ENCODE measurements around the gene SNRNP48. TPM values are rescaled to one million over a fixed set of nuclear protein-coding genes. Genes with fewer than 3 reads are reported as not detected.

Gene SNRNP48
- total RNA-seq, 1 experiment from 2014 or later, result 7.7 TPM

DNA sequence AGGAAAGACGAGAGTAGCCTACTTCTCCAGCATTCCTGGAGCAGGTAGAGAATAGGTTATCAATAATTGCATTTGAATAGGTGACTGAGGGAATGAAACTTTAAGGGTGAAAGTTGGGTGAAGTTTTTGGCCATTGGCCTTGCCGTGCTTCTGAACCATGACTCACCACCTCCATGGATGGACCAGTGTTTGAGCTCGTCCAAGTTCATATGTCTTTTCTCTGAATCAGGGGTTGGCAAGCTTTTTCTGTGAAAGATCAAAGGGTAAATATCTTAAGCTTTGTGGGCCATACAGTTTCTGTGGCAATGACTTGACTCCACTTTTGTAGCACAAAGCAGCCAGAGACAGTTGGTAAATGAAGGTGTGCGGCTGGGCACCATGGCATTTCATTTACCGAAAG is 31.8 kb downstream of the SNRNP48 start:
- no TSS peak for BruUV-seq (replicated peaks)
- POLR2A ChIA-PET (ENCODE audit: unreplicated experiment), result no interaction called here
- TF ChIP-seq EZH2 (IDR thresholded peaks at IDR 0.05; ENCODE audit: low read length, unreplicated experiment), result no peak
- TF ChIP-seq, protein P1, sequence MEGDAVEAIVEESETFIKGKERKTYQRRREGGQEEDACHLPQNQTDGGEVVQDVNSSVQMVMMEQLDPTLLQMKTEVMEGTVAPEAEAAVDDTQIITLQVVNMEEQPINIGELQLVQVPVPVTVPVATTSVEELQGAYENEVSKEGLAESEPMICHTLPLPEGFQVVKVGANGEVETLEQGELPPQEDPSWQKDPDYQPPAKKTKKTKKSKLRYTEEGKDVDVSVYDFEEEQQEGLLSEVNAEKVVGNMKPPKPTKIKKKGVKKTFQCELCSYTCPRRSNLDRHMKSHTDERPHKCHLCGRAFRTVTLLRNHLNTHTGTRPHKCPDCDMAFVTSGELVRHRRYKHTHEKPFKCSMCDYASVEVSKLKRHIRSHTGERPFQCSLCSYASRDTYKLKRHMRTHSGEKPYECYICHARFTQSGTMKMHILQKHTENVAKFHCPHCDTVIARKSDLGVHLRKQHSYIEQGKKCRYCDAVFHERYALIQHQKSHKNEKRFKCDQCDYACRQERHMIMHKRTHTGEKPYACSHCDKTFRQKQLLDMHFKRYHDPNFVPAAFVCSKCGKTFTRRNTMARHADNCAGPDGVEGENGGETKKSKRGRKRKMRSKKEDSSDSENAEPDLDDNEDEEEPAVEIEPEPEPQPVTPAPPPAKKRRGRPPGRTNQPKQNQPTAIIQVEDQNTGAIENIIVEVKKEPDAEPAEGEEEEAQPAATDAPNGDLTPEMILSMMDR (conservative IDR thresholded peaks at IDR 0.05; ENCODE audit: low read depth, low read length), result no peak
- no peak for TF ChIP-seq EZH2phosphoT487 (IDR thresholded peaks at IDR 0.05; ENCODE audit: borderline replicate concordance, low read length)

DNA sequence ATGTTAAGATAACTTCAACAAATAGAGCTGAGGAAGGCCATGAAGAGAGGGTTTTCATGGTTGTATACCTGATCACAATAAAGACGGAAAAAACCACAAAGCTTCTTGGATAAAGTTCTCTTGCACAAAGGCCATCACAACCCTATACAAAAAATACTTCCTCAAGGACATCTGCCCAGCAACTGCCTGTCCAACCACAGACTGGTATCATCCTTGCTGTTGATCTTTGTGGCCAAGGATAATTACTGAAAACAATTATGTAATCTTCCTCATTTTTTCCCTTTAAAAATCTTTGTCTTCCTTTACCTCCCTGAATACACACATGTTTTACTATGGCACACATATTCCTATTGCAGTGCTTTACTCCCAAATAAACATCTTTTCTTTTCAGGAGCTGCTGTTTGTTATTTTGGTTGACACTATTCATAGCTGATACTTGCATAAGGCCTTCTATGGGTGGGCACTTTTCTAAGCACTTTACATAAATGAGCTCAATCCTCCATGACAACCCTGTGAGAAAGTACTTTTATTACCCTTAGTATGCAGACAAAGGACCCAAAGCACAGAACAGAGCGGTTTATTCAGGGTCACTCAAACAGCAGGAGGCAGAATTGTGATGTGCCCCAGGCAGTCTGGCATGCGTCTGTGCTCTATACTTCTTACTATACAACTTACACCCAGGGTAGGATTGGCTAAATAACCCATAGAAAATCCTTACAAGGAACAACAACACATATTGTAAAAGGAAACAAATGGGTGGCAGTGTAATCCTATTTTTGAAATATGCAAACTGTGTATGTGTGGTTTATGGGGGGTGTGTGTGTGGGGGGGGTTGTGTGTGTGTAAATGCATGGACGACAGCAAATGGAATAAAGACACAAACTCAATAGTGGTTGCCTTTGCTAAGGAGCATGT is 35.1 kb downstream of the SNRNP48 start:
- Histone ChIP-seq H3K9me2 (replicated peaks; ENCODE audit: low read length) (no peaks in the 10 kb centered on the region), H3K4me3 (ENCODE audit: low read length) (no peak overlapping the region), H4K20me1 (ENCODE audit: low read length) (no peaks in the 10 kb centered on the region), H3K79me2 (ENCODE audit: low read length) (no peaks in the 10 kb centered on the region), H3K36me3 (ENCODE audit: low read depth, low read length) (no peaks in the 10 kb centered on the region), H3K9ac (ENCODE audit: low read length) (no peak overlapping the region), H2AFZ (ENCODE audit: low read length) (no peak overlapping the region), H3K4me1 (ENCODE audit: insufficient read depth, low read length) (no peaks in the 10 kb centered on the region), H3K4me2 (ENCODE audit: low read length) (no peak overlapping the region), H3K27me3 (ENCODE audit: low read length) (no peaks in the 10 kb centered on the region), H3K27ac (ENCODE audit: low read length) (no peak overlapping the region), H3K9me3 (ENCODE audit: low read length) (no peaks in the 10 kb centered on the region), H3F3A (ENCODE audit: low read length, unreplicated experiment) (no peaks in the 10 kb centered on the region)
- peak; percentile 29; the same call in 1 of the 2 replicates for ATAC-seq
- peak; percentile 14 for DNase-seq
- no peak for TF ChIP-seq EZH2phosphoT487 (IDR thresholded peaks at IDR 0.05; ENCODE audit: borderline replicate concordance, low read length)
- TF ChIP-seq, protein P1 (conservative IDR thresholded peaks at IDR 0.05; ENCODE audit: low read depth, low read length), result peak; percentile 31; the same call in 1 of the 2 replicates
- no TSS peak for BruUV-seq (replicated peaks)
- POLR2A ChIA-PET (ENCODE audit: unreplicated experiment), result no interaction called here
- intact Hi-C loops (cut with micrococcal nuclease), result no loop called here
- CTCF ChIA-PET, result interaction anchor here (1.0 kb wide), 1 partner anchor 20 kb away, joined by 4 read pairs; no protein-coding TSS in a partner anchor

More for the DNA sequence above, 31.8 kb downstream of the SNRNP48 start:
- Histone ChIP-seq H3K9me3 (ENCODE audit: low read length) (no peaks in the 10 kb centered on the region), H3K79me2 (ENCODE audit: low read length) (no peaks in the 10 kb centered on the region), H2AFZ (ENCODE audit: low read length) (no peak overlapping the region), H3K9me2 (replicated peaks; ENCODE audit: low read length) (no peaks in the 10 kb centered on the region), H3K9ac (ENCODE audit: low read length) (no peak overlapping the region), H3F3A (ENCODE audit: low read length, unreplicated experiment) (no peaks in the 10 kb centered on the region), H3K4me1 (ENCODE audit: insufficient read depth, low read length) (peaks cover 11% of the 10 kb centered on the region), H3K36me3 (ENCODE audit: low read depth, low read length) (no peaks in the 10 kb centered on the region), H3K27me3 (ENCODE audit: low read length) (no peaks in the 10 kb centered on the region), H4K20me1 (ENCODE audit: low read length) (no peaks in the 10 kb centered on the region), H3K4me2 (ENCODE audit: low read length) (no peak overlapping the region), H3K4me3 (ENCODE audit: low read length) (no peak overlapping the region), H3K27ac (ENCODE audit: low read length) (no peak overlapping the region)
- CTCF ChIA-PET, result no interaction called here
- intact Hi-C loops (cut with micrococcal nuclease), result no loop called here
- ATAC-seq, result no peak
- DNase-seq, result no peak

- TF ChIP-seq EZH2 (IDR thresholded peaks at IDR 0.05; ENCODE audit: low read length, unreplicated experiment) (no peak), EZH2phosphoT487 (IDR thresholded peaks at IDR 0.05; ENCODE audit: borderline replicate concordance, low read length) (no peak)
- TF ChIP-seq, protein P1 (conservative IDR thresholded peaks at IDR 0.05; ENCODE audit: low read depth, low read length), result no peak
- no peak overlapping the region for H3K9ac ChIP-seq (ENCODE audit: low read length)
- H2AFZ ChIP-seq (ENCODE audit: low read length), result no peak overlapping the region
- H3K4me2 ChIP-seq (ENCODE audit: low read length), result no peak overlapping the region
- H3K9me3 ChIP-seq (ENCODE audit: low read length), result no peaks in the 10 kb centered on the region
- POLR2A ChIA-PET (ENCODE audit: unreplicated experiment), result no interaction called here
- no peak for DNase-seq
- no peaks in the 10 kb centered on the region for H3K9me2 ChIP-seq (replicated peaks; ENCODE audit: low read length)
- CTCF ChIA-PET, result no interaction called here
- no TSS peak for BruUV-seq (replicated peaks)
- no peak for ATAC-seq
- no peaks in the 10 kb centered on the region for H3K79me2 ChIP-seq (ENCODE audit: low read length)
- H3K4me1 ChIP-seq (ENCODE audit: insufficient read depth, low read length), result no peaks in the 10 kb centered on the region
- no peaks in the 10 kb centered on the region for H3F3A ChIP-seq (ENCODE audit: low read length, unreplicated experiment)
- H3K36me3 ChIP-seq (ENCODE audit: low read depth, low read length), result no peaks in the 10 kb centered on the region
- intact Hi-C loops (cut with micrococcal nuclease), result no loop called here
- no peaks in the 10 kb centered on the region for H4K20me1 ChIP-seq (ENCODE audit: low read length)
- H3K27me3 ChIP-seq (ENCODE audit: low read length), result no peaks in the 10 kb centered on the region
- H3K27ac ChIP-seq (ENCODE audit: low read length), result no peak overlapping the region
- no peak overlapping the region for H3K4me3 ChIP-seq (ENCODE audit: low read length)
These were observed 38.5 kb downstream of the SNRNP48 start for GRCh38 chr6:7628479-7628878.

Measured in PC-3 (cell line).